ENCODE results near the gene EXD2. TPM values are rescaled to one million over a fixed set of nuclear protein-coding genes. Genes with fewer than 3 reads are reported as not detected.
"Not testable (repeated sequence)": the region's sequence is repeated elsewhere in the genome, so short reads cannot be mapped to it uniquely, and the experiment has no call there.

The EXD2 gene
- total RNA-seq, 1 donor from 2014 or later, result 25.2 TPM

- peak; percentile 17 for DNase-seq
- intact Hi-C loops (cut with DNase I), result no loop called here
- no peaks in the 10 kb centered on the region for H3K36me3 ChIP-seq
- no peaks in the 10 kb centered on the region for H3K9me3 ChIP-seq
- no peak for ATAC-seq
- H3K4me3 ChIP-seq, result no peak overlapping the region
- H3K27ac ChIP-seq, result no peak overlapping the region
- no peak for TF ChIP-seq CTCF (IDR thresholded peaks at IDR 0.05)
- H3K4me1 ChIP-seq, result peaks cover 5% of the 10 kb centered on the region
- no peaks in the 10 kb centered on the region for H3K27me3 ChIP-seq
Observed at GRCh38 chr14:69288956-69289705, 97.8 kb downstream of the EXD2 start.

- Histone ChIP-seq H3K36me3 (no peaks in the 10 kb centered on the region), H3K4me1 (peaks cover 5% of the 10 kb centered on the region), H3K4me3 (no peak overlapping the region), H3K27ac (no peak overlapping the region), H3K27me3 (no peaks in the 10 kb centered on the region), H3K9me3 (no peaks in the 10 kb centered on the region)
- TF ChIP-seq CTCF (IDR thresholded peaks at IDR 0.05), result no peak
- DNase-seq (no peak), ATAC-seq (no peak)
- intact Hi-C loops (cut with DNase I), result no loop called here
Observed at GRCh38 chr14:69289811-69290520, 98.7 kb downstream of the EXD2 start.

GRCh38 chr14:69290881-69291280 is 99.6 kb downstream of the EXD2 start:
- H3K36me3 ChIP-seq; ATAC-seq; H3K9me3 ChIP-seq; H3K27ac ChIP-seq; intact Hi-C loops (cut with DNase I); H3K4me1 ChIP-seq; DNase-seq; H3K4me3 ChIP-seq; H3K27me3 ChIP-seq: not testable (repeated sequence)

- TF ChIP-seq CTCF (IDR thresholded peaks at IDR 0.05), result no peak
- no peak for DNase-seq
- H3K36me3 ChIP-seq, result no peaks in the 10 kb centered on the region
- intact Hi-C loops (cut with DNase I), result no loop called here
- no peaks in the 10 kb centered on the region for H3K9me3 ChIP-seq
- peaks cover 5% of the 10 kb centered on the region for H3K4me1 ChIP-seq
- no peak for ATAC-seq
- no peak overlapping the region for H3K27ac ChIP-seq
- H3K4me3 ChIP-seq, result no peak overlapping the region
- H3K27me3 ChIP-seq, result no peaks in the 10 kb centered on the region
Observed at GRCh38 chr14:69291396-69291795, 100.1 kb downstream of the EXD2 start.

- H3K36me3 ChIP-seq, result no peaks in the 10 kb centered on the region
- intact Hi-C loops (cut with DNase I), result no loop called here
- TF ChIP-seq CTCF (IDR thresholded peaks at IDR 0.05), result no peak
- ATAC-seq, result no peak
- H3K4me3 ChIP-seq, result no peak overlapping the region
- H3K9me3 ChIP-seq, result no peaks in the 10 kb centered on the region
- no peak overlapping the region for H3K27ac ChIP-seq
- H3K4me1 ChIP-seq, result peaks cover 5% of the 10 kb centered on the region
- no peaks in the 10 kb centered on the region for H3K27me3 ChIP-seq
- no peak for DNase-seq
Observed at GRCh38 chr14:69291891-69292561, 100.7 kb downstream of the EXD2 start.

Other genes starting within 250 kb of the EXD2 start
- 177 TPM for gene ACTN1, start 212.2 kb upstream of the EXD2 start, total RNA-seq
- gene DCAF5, start 38.4 kb upstream of the EXD2 start, total RNA-seq, result 57.3 TPM
- 3.0 TPM for gene GALNT16, start 68.7 kb downstream of the EXD2 start, total RNA-seq
- gene ERH, start 206.8 kb downstream of the EXD2 start, total RNA-seq, result 114 TPM
- gene SLC39A9, start 207.2 kb downstream of the EXD2 start, total RNA-seq, result 55.6 TPM